ENCODE results near the gene KCTD5. TPM values are rescaled to one million over a fixed set of nuclear protein-coding genes. Genes with fewer than 3 reads are reported as not detected.

KCTD5 gene
- total RNA-seq, 4 donors from 2014 or later = 13.7 to 22.7 (median 21.2) TPM

GRCh38 chr16:2699791-2700600 lies 17.7 kb downstream of the KCTD5 start:
- no peak for TF ChIP-seq CTCF (IDR thresholded peaks at IDR 0.05; ENCODE audit: low read depth)

- TF ChIP-seq CTCF (IDR thresholded peaks at IDR 0.05; ENCODE audit: low read depth) = no peak
Measured at GRCh38 chr16:2700786-2701185, 18.5 kb downstream of the KCTD5 start.

- TF ChIP-seq CTCF (IDR thresholded peaks at IDR 0.05; ENCODE audit: low read depth) = no peak
Measured at GRCh38 chr16:2701272-2701671, 18.9 kb downstream of the KCTD5 start.

GRCh38 chr16:2701713-2702437 lies 19.6 kb downstream of the KCTD5 start:
- TF ChIP-seq CTCF (IDR thresholded peaks at IDR 0.05; ENCODE audit: low read depth) = no peak

- TF ChIP-seq CTCF (IDR thresholded peaks at IDR 0.05; ENCODE audit: low read depth) = no peak
Measured at GRCh38 chr16:2702438-2702825, 20.1 kb downstream of the KCTD5 start.

- TF ChIP-seq CTCF (IDR thresholded peaks at IDR 0.05; ENCODE audit: low read depth) = no peak
Measured at GRCh38 chr16:2702871-2703745, 20.8 kb downstream of the KCTD5 start.

All from subcutaneous adipose tissue (tissue), 4 donors.